ENCODE measurements around the gene TMCO5A. TPM values are rescaled to one million over a fixed set of nuclear protein-coding genes. Genes with fewer than 3 reads are reported as not detected.

Gene TMCO5A
- polyA plus RNA-seq, 1 donor (not counting 4 experiments of a cell fraction or from before 2014, with no cell fraction given) = not detected

DNA sequence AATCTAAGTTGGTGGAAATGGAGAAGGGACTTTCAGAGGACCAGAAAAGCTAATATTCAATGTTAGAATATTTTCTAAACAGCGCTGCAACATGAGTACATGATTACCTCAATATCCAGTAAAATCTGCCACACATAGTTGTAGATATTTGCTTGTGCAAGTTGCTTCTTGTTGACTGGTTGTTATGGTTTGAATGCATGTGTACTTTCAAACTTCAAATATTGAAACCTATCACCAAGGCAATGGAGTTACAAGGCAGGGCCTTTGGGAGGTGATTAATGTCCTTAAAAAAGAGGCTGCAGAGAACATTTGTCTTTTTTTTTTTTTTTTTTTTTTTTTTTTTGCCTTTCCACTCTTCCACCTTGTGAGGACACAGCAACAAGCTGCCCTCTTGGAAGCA lies 49.9 kb downstream of the TMCO5A start:
- H3K27ac ChIP-seq (ENCODE audit: control insufficient read depth, insufficient read depth, low read length) = no peak overlapping the region
- dilution Hi-C loops (cut with MboI; ENCODE audit: extremely low pct_ligation_motif_present, low sequenced_read_pairs) = no loop called here
- DNase-seq (ENCODE audit: low read depth, low spot score) = no peak
- no peak overlapping the region for H3K9ac ChIP-seq (ENCODE audit: control insufficient read depth, extremely low read depth, insufficient read depth, low read length)
- no peak for FAIRE-seq
- H3K4me3 ChIP-seq (ENCODE audit: control insufficient read depth in 2 of 3, extremely low read depth in 1 of 3, insufficient read depth in 2 of 3, low read depth in 1 of 3, low read length in 3 of 3) = no peak overlapping the region
- H4K20me1 ChIP-seq (ENCODE audit: control insufficient read depth, extremely low read depth, insufficient read depth, low read length) = no peaks in the 10 kb centered on the region
- H2AFZ ChIP-seq (ENCODE audit: control insufficient read depth, low read length) = no peak overlapping the region
- no peaks in the 10 kb centered on the region for H3K4me1 ChIP-seq (ENCODE audit: control insufficient read depth, extremely low read depth, insufficient read depth, low read length)
- no peaks in the 10 kb centered on the region for H3K36me3 ChIP-seq (ENCODE audit: control insufficient read depth in 2 of 2, extremely low read depth in 1 of 2, insufficient read depth in 2 of 2, low read length in 2 of 2)
- no peaks in the 10 kb centered on the region for H3K9me3 ChIP-seq (ENCODE audit: control insufficient read depth, low read depth, low read length)
- H3K79me2 ChIP-seq (ENCODE audit: control insufficient read depth, insufficient read depth, low read length) = no peaks in the 10 kb centered on the region
- no peaks in the 10 kb centered on the region for H3K27me3 ChIP-seq (ENCODE audit: control insufficient read depth, extremely low read depth, insufficient read depth, low read length)
- no peak for TF ChIP-seq EZH2 (IDR thresholded peaks at IDR 0.05; ENCODE audit: low read length)
- TF ChIP-seq, protein P1, sequence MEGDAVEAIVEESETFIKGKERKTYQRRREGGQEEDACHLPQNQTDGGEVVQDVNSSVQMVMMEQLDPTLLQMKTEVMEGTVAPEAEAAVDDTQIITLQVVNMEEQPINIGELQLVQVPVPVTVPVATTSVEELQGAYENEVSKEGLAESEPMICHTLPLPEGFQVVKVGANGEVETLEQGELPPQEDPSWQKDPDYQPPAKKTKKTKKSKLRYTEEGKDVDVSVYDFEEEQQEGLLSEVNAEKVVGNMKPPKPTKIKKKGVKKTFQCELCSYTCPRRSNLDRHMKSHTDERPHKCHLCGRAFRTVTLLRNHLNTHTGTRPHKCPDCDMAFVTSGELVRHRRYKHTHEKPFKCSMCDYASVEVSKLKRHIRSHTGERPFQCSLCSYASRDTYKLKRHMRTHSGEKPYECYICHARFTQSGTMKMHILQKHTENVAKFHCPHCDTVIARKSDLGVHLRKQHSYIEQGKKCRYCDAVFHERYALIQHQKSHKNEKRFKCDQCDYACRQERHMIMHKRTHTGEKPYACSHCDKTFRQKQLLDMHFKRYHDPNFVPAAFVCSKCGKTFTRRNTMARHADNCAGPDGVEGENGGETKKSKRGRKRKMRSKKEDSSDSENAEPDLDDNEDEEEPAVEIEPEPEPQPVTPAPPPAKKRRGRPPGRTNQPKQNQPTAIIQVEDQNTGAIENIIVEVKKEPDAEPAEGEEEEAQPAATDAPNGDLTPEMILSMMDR (optimal IDR thresholded peaks at IDR 0.05 in 1 of 3, IDR thresholded peaks at IDR 0.05 in 1 of 3, conservative IDR thresholded peaks at IDR 0.05 in 1 of 3; ENCODE audit: extremely low read depth in 1 of 3, insufficient read depth in 2 of 3, low read length in 3 of 3) = no peak
- H3K9me1 ChIP-seq (ENCODE audit: control insufficient read depth, extremely low read depth, insufficient read depth, low read length) = no peaks in the 10 kb centered on the region
- no peak overlapping the region for H3K4me2 ChIP-seq (ENCODE audit: control insufficient read depth, extremely low read depth, insufficient read depth, low read depth, low read length)

DNA sequence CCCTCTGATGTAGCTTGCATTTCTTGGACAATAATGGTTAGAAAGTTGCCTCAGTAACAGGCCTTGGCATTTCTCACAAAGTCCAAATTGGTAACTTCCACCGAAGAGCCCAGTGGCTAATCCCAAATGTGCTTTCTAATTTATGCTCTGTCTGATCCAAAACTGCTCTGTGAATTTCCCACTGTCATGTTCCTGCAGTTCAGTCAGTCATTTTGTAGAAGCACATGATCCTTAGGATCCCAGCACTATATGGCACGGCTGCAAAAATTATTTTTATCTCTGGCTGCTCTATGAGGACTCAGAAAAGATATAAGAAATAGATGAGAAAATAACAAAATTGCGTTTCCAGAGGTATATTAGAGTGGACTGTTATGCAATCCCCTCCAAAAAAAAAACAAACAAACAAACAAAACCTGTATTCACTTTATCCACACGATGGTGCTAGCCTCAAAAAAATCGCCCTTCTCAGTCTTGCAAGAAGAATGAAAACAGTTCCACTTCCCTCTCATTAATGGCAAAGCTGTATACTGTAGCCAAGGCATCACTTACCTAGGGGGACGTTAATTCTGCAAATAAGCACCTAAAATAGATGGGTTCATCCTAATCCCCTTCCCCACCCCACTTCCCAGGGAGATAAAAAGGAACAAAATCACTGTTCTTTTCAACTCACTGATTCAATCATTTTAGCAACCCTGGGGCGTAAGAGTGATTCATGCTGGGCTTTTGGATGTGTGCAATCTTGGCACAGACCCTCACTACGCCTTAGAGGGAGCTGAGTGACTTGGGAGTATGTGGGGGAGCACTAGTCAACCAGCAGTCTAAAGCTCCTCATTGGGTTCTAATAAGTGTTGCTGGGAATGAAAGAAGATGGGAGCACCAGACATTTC lies 61.3 kb downstream of the TMCO5A start:
- no peaks in the 10 kb centered on the region for H3K79me2 ChIP-seq (ENCODE audit: control insufficient read depth, insufficient read depth, low read length)
- H3K9ac ChIP-seq (ENCODE audit: control insufficient read depth, extremely low read depth, insufficient read depth, low read length) = no peak overlapping the region
- no peak overlapping the region for H3K27ac ChIP-seq (ENCODE audit: control insufficient read depth, insufficient read depth, low read length)
- H3K36me3 ChIP-seq (ENCODE audit: control insufficient read depth in 2 of 2, extremely low read depth in 1 of 2, insufficient read depth in 2 of 2, low read length in 2 of 2) = no peaks in the 10 kb centered on the region
- TF ChIP-seq, protein P1 (optimal IDR thresholded peaks at IDR 0.05 in 1 of 3, IDR thresholded peaks at IDR 0.05 in 1 of 3, conservative IDR thresholded peaks at IDR 0.05 in 1 of 3; ENCODE audit: extremely low read depth in 1 of 3, insufficient read depth in 2 of 3, low read length in 3 of 3) = peak in 2 of 3 experiments; percentile 52 to 57
- no peak for TF ChIP-seq EZH2 (IDR thresholded peaks at IDR 0.05; ENCODE audit: low read length)
- peaks cover 5% of the 10 kb centered on the region for H3K4me1 ChIP-seq (ENCODE audit: control insufficient read depth, extremely low read depth, insufficient read depth, low read length)
- FAIRE-seq (peak; percentile 74), DNase-seq (ENCODE audit: low read depth, low spot score) (no peak)
- H3K9me1 ChIP-seq (ENCODE audit: control insufficient read depth, extremely low read depth, insufficient read depth, low read length) = no peaks in the 10 kb centered on the region
- H3K4me2 ChIP-seq (ENCODE audit: control insufficient read depth, extremely low read depth, insufficient read depth, low read depth, low read length) = peak overlapping the region; percentile 75
- H3K4me3 ChIP-seq (ENCODE audit: control insufficient read depth in 2 of 3, extremely low read depth in 1 of 3, insufficient read depth in 2 of 3, low read depth in 1 of 3, low read length in 3 of 3) = no peak overlapping the region
- H2AFZ ChIP-seq (ENCODE audit: control insufficient read depth, low read length) = no peak overlapping the region
- H3K9me3 ChIP-seq (ENCODE audit: control insufficient read depth, low read depth, low read length) = no peaks in the 10 kb centered on the region
- peaks cover 10% of the 10 kb centered on the region for H3K27me3 ChIP-seq (ENCODE audit: control insufficient read depth, extremely low read depth, insufficient read depth, low read length)
- dilution Hi-C loops (cut with MboI; ENCODE audit: extremely low pct_ligation_motif_present, low sequenced_read_pairs) = no loop called here
- no peaks in the 10 kb centered on the region for H4K20me1 ChIP-seq (ENCODE audit: control insufficient read depth, extremely low read depth, insufficient read depth, low read length)
